ENCODE results near the gene PUSL1. TPM values are rescaled to one million over a fixed set of nuclear protein-coding genes. Genes with fewer than 3 reads are reported as not detected.

The PUSL1 gene
- total RNA-seq, 1 experiment from 2014 or later, result 31.3 TPM

DNA sequence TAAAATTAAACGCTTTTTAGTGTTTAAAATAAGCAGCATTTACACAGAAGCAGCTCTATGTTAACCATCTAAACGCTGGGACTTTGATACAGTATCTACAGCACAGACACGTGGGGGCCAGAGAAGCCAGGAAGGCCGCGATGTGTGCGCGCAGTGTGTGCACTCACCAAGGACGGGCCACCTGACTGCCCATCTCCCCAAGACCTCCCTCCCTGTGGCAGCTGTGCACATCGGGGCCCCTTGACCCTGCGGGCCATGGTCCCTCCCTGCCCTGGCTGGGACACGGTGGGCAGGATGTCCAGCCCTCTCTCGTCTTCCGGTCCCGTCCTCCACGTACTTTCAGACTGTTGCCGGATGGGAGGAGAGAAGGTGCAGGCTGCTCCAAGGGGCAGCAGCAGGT is 26.9 kb downstream of the PUSL1 start:
- BruUV-seq (replicated peaks), result no TSS peak
- Histone ChIP-seq H3K27me3 (replicated peaks; ENCODE audit: insufficient read depth, low read depth, low read length, poor library complexity) (no peaks in the 10 kb centered on the region), H3K4me1 (ENCODE audit: insufficient read depth, low read length, poor library complexity, severe bottlenecking) (peaks cover 4% of the 10 kb centered on the region), H3K36me3 (ENCODE audit: insufficient read depth, low read length, poor library complexity, severe bottlenecking) (peaks cover 6% of the 10 kb centered on the region), H3K9me3 (ENCODE audit: low read depth, low read length, poor library complexity, severe bottlenecking) (no peaks in the 10 kb centered on the region), H3K4me3 (ENCODE audit: low read depth, low read length, poor library complexity, severe bottlenecking) (no peak overlapping the region), H3K27ac (ENCODE audit: low read depth, low read length, poor library complexity, severe bottlenecking) (no peak overlapping the region)
- POLR2A ChIA-PET (ENCODE audit: low non-redundant PET), result no interaction called here
- intact Hi-C loops (cut with micrococcal nuclease; ENCODE audit: unreplicated experiment), result no loop called here
- CTCF ChIA-PET, result no interaction called here
- no peak for DNase-seq (ENCODE audit: low spot score)
- TF ChIP-seq EZH2 (IDR thresholded peaks at IDR 0.05; ENCODE audit: borderline replicate concordance, low read depth, low read length, poor library complexity, severe bottlenecking), result no peak
- TF ChIP-seq, protein P1, sequence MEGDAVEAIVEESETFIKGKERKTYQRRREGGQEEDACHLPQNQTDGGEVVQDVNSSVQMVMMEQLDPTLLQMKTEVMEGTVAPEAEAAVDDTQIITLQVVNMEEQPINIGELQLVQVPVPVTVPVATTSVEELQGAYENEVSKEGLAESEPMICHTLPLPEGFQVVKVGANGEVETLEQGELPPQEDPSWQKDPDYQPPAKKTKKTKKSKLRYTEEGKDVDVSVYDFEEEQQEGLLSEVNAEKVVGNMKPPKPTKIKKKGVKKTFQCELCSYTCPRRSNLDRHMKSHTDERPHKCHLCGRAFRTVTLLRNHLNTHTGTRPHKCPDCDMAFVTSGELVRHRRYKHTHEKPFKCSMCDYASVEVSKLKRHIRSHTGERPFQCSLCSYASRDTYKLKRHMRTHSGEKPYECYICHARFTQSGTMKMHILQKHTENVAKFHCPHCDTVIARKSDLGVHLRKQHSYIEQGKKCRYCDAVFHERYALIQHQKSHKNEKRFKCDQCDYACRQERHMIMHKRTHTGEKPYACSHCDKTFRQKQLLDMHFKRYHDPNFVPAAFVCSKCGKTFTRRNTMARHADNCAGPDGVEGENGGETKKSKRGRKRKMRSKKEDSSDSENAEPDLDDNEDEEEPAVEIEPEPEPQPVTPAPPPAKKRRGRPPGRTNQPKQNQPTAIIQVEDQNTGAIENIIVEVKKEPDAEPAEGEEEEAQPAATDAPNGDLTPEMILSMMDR (conservative IDR thresholded peaks at IDR 0.05; ENCODE audit: low read depth, low read length), result no peak

DNA sequence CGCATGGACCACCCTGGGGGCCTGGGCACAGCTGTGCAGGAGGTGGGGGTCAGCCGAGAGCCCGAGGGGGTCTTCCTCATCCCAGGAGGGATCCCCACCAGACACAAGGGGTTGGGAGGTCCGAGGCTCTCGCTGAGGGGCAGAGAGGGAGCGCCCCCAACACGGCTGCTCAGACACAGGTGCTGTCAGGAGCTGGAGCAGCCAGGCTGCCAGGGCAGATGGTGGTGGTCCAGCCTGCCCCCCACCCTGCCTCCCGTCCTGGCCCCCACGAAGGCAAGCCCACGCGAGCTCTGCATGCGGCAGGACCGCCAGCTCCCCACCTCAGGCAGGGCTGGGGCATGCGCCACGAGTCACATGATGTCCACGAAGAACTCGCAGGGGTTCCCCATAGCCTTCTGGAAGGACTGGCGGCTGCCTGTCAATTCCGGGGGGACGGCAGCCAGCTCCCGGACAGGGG is 27.4 kb downstream of the PUSL1 start:
- ChIA-PET POLR2A (ENCODE audit: low non-redundant PET) (no interaction called here), CTCF (no interaction called here)
- Histone ChIP-seq H3K36me3 (ENCODE audit: insufficient read depth, low read length, poor library complexity, severe bottlenecking) (peaks cover 6% of the 10 kb centered on the region), H3K4me3 (ENCODE audit: low read depth, low read length, poor library complexity, severe bottlenecking) (no peak overlapping the region), H3K4me1 (ENCODE audit: insufficient read depth, low read length, poor library complexity, severe bottlenecking) (peaks cover 3% of the 10 kb centered on the region), H3K9me3 (ENCODE audit: low read depth, low read length, poor library complexity, severe bottlenecking) (no peaks in the 10 kb centered on the region), H3K27ac (ENCODE audit: low read depth, low read length, poor library complexity, severe bottlenecking) (no peak overlapping the region), H3K27me3 (replicated peaks; ENCODE audit: insufficient read depth, low read depth, low read length, poor library complexity) (no peaks in the 10 kb centered on the region)
- intact Hi-C loops (cut with micrococcal nuclease; ENCODE audit: unreplicated experiment), result no loop called here
- TF ChIP-seq, protein P1 (conservative IDR thresholded peaks at IDR 0.05; ENCODE audit: low read depth, low read length), result no peak
- TF ChIP-seq EZH2 (IDR thresholded peaks at IDR 0.05; ENCODE audit: borderline replicate concordance, low read depth, low read length, poor library complexity, severe bottlenecking), result no peak
- DNase-seq (ENCODE audit: low spot score), result no peak
- no TSS peak for BruUV-seq (replicated peaks)

DNA sequence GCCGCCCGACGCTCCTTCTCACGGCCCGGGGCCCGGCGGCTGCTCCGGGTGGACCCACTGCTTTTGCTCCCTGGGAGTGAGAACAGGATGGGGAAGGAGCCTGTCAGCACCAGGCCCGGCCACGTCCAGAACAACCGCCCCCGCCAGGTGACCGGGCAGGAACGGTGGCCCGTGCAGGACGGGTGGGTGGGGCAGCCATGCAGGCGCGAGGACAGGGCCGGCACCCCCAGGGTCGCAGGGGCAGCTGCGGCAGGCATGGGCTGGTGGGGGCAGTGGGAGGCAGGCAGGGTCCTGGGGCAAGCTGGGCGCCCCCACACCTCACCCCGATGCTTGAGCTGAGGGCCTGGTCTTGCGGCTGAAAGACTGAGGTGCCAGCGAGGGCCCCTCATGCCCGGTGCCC is 28.0 kb downstream of the PUSL1 start:
- POLR2A ChIA-PET (ENCODE audit: low non-redundant PET), result no interaction called here

More for the DNA sequence above, 28.0 kb downstream of the PUSL1 start:
- no peak for TF ChIP-seq EZH2 (IDR thresholded peaks at IDR 0.05; ENCODE audit: borderline replicate concordance, low read depth, low read length, poor library complexity, severe bottlenecking)
- TF ChIP-seq, protein P1 (conservative IDR thresholded peaks at IDR 0.05; ENCODE audit: low read depth, low read length), result no peak
- Histone ChIP-seq H3K36me3 (ENCODE audit: insufficient read depth, low read length, poor library complexity, severe bottlenecking) (peaks cover 9% of the 10 kb centered on the region), H3K4me3 (ENCODE audit: low read depth, low read length, poor library complexity, severe bottlenecking) (no peak overlapping the region), H3K27ac (ENCODE audit: low read depth, low read length, poor library complexity, severe bottlenecking) (no peak overlapping the region), H3K27me3 (replicated peaks; ENCODE audit: insufficient read depth, low read depth, low read length, poor library complexity) (no peaks in the 10 kb centered on the region), H3K9me3 (ENCODE audit: low read depth, low read length, poor library complexity, severe bottlenecking) (no peaks in the 10 kb centered on the region), H3K4me1 (ENCODE audit: insufficient read depth, low read length, poor library complexity, severe bottlenecking) (no peaks in the 10 kb centered on the region)
- CTCF ChIA-PET, result no interaction called here
- intact Hi-C loops (cut with micrococcal nuclease; ENCODE audit: unreplicated experiment), result no loop called here
- BruUV-seq (replicated peaks), result no TSS peak
- no peak for DNase-seq (ENCODE audit: low spot score)
